Measurements from ENCODE around the gene KLRC2.
"Not testable (repeated sequence)": the region's sequence is repeated elsewhere in the genome, so short reads cannot be mapped to it uniquely, and the experiment has no call there.

KLRC2 gene

GRCh38 chr12:10405294-10405693 is 30.5 kb downstream of the KLRC2 start:
- no peak for DNase-seq (ENCODE audit: low read depth in 3 of 3)

- no peak for DNase-seq (ENCODE audit: low read depth in 3 of 3)
Observed at GRCh38 chr12:10404798-10405197, 31.0 kb downstream of the KLRC2 start.

- DNase-seq (ENCODE audit: low read depth in 3 of 3): no peak
Observed at GRCh38 chr12:10400829-10401228, 35.0 kb downstream of the KLRC2 start.

- no peak for DNase-seq (ENCODE audit: low read depth in 3 of 3)
Observed at GRCh38 chr12:10398168-10398567, 37.6 kb downstream of the KLRC2 start.

- DNase-seq (ENCODE audit: low read depth in 3 of 3): no peak
Observed at GRCh38 chr12:10397296-10397695, 38.5 kb downstream of the KLRC2 start.

- DNase-seq (ENCODE audit: low read depth in 3 of 3): not testable (repeated sequence)
Observed at GRCh38 chr12:10396176-10396575, 39.6 kb downstream of the KLRC2 start.

- DNase-seq (ENCODE audit: low read depth in 3 of 3): no peak
Observed at GRCh38 chr12:10395390-10395998, 40.3 kb downstream of the KLRC2 start.

- not testable (repeated sequence) for DNase-seq (ENCODE audit: low read depth in 3 of 3)
Observed at GRCh38 chr12:10394531-10395152, 41.2 kb downstream of the KLRC2 start.

- no peak for DNase-seq (ENCODE audit: low read depth in 3 of 3)
Observed at GRCh38 chr12:10393291-10393690, 42.5 kb downstream of the KLRC2 start.

- DNase-seq (ENCODE audit: low read depth in 3 of 3): no peak
Observed at GRCh38 chr12:10392394-10392930, 43.3 kb downstream of the KLRC2 start.

GRCh38 chr12:10390991-10391390 is 44.8 kb downstream of the KLRC2 start:
- not testable (repeated sequence) for DNase-seq (ENCODE audit: low read depth in 3 of 3)

- no peak for DNase-seq (ENCODE audit: low read depth in 3 of 3)
Observed at GRCh38 chr12:10389904-10390303, 45.9 kb downstream of the KLRC2 start, which contains the start of gene KLRK1. KLRK1 (minus strand) TSS chr12:10390041; CDS start chr12:10388810, 1,231 bp downstream.

GRCh38 chr12:10388624-10389413 is 47.0 kb downstream of the KLRC2 start:
- DNase-seq (ENCODE audit: low read depth in 3 of 3): no peak

- DNase-seq (ENCODE audit: low read depth in 3 of 3): not testable (repeated sequence)
Observed at GRCh38 chr12:10387498-10387897, 48.3 kb downstream of the KLRC2 start.

GRCh38 chr12:10386857-10387256 is 49.0 kb downstream of the KLRC2 start:
- no peak for DNase-seq (ENCODE audit: low read depth in 3 of 3)

GRCh38 chr12:10385166-10385613 is 50.6 kb downstream of the KLRC2 start:
- DNase-seq (ENCODE audit: low read depth in 3 of 3): no peak

GRCh38 chr12:10384191-10384590 is 51.6 kb downstream of the KLRC2 start:
- no peak for DNase-seq (ENCODE audit: low read depth in 3 of 3)

- no peak for DNase-seq (ENCODE audit: low read depth in 3 of 3)
Observed at GRCh38 chr12:10381928-10382628, 53.7 kb downstream of the KLRC2 start.

Data from stimulated activated CD4-positive, alpha-beta T cell treated with anti-CD3 and anti-CD28 coated beads, TNF-alpha, amount 100 ng/mL, for 4 hours (primary cell).